KMS-11 (cell line): ENCODE data around the gene FAF1.

Experiments used
- H2AFZ ChIP-seq: fragments of 200-600 bp; sonication (generic); 2 replicates; pipeline ENCODE4 v1.6.1; 2016; ENCODE audit warnings: antibody characterized with exemption, mixed run types, low read depth
- H3K27ac ChIP-seq: fragments of 200-600 bp; sonication (generic); 2 replicates; pipeline ENCODE4 v1.6.1; 2016; ENCODE audit warnings: mild to moderate bottlenecking, mixed run types
- H3K27me3 ChIP-seq: fragments of 200-600 bp; sonication (generic); 2 replicates; pipeline ENCODE4 v1.6.1; 2017; ENCODE audit warnings: mild to moderate bottlenecking, low read depth, mixed run types, moderate library complexity; ENCODE audit not compliant: insufficient read depth
- H3K36me3 ChIP-seq: fragments of 200-600 bp; sonication (generic); 2 replicates; pipeline ENCODE4 v1.6.1; 2017; ENCODE audit warnings: mild to moderate bottlenecking, mixed run types; ENCODE audit not compliant: insufficient read depth
- H3K4me1 ChIP-seq: fragments of 200-600 bp; sonication (generic); 2 replicates; pipeline ENCODE4 v1.6.1; 2016; ENCODE audit warnings: mild to moderate bottlenecking, low read depth, mixed run types; ENCODE audit not compliant: poor library complexity, severe bottlenecking
- H3K4me2 ChIP-seq: fragments of 200-600 bp; sonication (generic); 2 replicates; pipeline ENCODE4 v1.7.0; 2016; ENCODE audit warnings: mild to moderate bottlenecking, mixed run types
- H3K4me3 ChIP-seq: fragments of 200-600 bp; sonication (generic); IDR thresholded peaks from 2 replicates; pipeline ENCODE4 v1.6.1; 2017; ENCODE audit warnings: low read depth, low read length, mixed read lengths; ENCODE audit not compliant: insufficient read depth
- H3K79me2 ChIP-seq: fragments of 200-600 bp; sonication (generic); 2 replicates; pipeline ENCODE4 v1.6.1; 2016; ENCODE audit warnings: low read depth, mixed run types; ENCODE audit not compliant: insufficient read depth
- H3K9ac ChIP-seq: fragments of 200-600 bp; sonication (generic); 2 replicates; pipeline ENCODE4 v1.6.1; 2016; ENCODE audit warnings: mild to moderate bottlenecking, mixed run types
- H4K20me1 ChIP-seq: fragments of 200-600 bp; sonication (generic); 2 replicates; pipeline ENCODE4 v1.6.1; 2016; ENCODE audit warnings: mild to moderate bottlenecking, mixed run types; ENCODE audit not compliant: insufficient read depth
- TF ChIP-seq, protein P1 (sequence below): fragments of 200-600 bp; sonication (generic); conservative IDR thresholded peaks from 2 replicates; pipeline ENCODE4 v1.6.1; 2017; ENCODE audit warnings: low read depth, mild to moderate bottlenecking, antibody characterized with exemption, low read length, moderate library complexity, mixed read lengths

FAF1 gene

GRCh38 chr1:50853325-50853724 lies 106.7 kb downstream of the FAF1 start:
- no peak overlapping the region for H3K4me2 ChIP-seq
- no peaks in the 10 kb centered on the region for H4K20me1 ChIP-seq
- peaks cover 4% of the 10 kb centered on the region for H3K4me1 ChIP-seq
- no peak overlapping the region for H3K4me3 ChIP-seq
- H2AFZ ChIP-seq = no peak overlapping the region
- TF ChIP-seq, protein P1, sequence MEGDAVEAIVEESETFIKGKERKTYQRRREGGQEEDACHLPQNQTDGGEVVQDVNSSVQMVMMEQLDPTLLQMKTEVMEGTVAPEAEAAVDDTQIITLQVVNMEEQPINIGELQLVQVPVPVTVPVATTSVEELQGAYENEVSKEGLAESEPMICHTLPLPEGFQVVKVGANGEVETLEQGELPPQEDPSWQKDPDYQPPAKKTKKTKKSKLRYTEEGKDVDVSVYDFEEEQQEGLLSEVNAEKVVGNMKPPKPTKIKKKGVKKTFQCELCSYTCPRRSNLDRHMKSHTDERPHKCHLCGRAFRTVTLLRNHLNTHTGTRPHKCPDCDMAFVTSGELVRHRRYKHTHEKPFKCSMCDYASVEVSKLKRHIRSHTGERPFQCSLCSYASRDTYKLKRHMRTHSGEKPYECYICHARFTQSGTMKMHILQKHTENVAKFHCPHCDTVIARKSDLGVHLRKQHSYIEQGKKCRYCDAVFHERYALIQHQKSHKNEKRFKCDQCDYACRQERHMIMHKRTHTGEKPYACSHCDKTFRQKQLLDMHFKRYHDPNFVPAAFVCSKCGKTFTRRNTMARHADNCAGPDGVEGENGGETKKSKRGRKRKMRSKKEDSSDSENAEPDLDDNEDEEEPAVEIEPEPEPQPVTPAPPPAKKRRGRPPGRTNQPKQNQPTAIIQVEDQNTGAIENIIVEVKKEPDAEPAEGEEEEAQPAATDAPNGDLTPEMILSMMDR = no peak
- no peak overlapping the region for H3K9ac ChIP-seq
- H3K79me2 ChIP-seq = no peaks in the 10 kb centered on the region
- H3K36me3 ChIP-seq = no peaks in the 10 kb centered on the region
- H3K27ac ChIP-seq = no peak overlapping the region
- H3K27me3 ChIP-seq = no peaks in the 10 kb centered on the region

DNA sequence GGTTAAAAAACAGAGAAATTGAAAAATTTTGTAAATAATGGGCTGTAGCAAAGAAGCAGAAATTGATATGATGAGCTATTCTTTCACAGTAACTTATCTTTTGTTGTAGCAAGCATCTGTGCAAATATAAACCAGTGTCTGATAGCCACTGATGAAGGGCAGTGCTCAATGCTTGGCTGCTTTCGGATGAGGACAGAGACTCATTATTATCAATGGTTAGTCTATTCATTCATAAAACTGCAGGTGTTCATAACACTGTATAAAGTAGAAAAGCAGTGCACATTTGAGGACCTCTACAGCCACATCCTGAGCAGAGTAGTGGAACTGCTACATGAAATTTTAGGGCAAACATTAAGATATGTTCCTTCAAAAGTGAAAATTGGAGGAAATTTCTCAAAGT lies 107.2 kb downstream of the FAF1 start:
- H3K4me3 ChIP-seq = no peak overlapping the region
- TF ChIP-seq, protein P1 = no peak
- no peaks in the 10 kb centered on the region for H3K79me2 ChIP-seq
- H3K4me2 ChIP-seq = no peak overlapping the region
- no peaks in the 10 kb centered on the region for H4K20me1 ChIP-seq
- no peaks in the 10 kb centered on the region for H3K27me3 ChIP-seq
- no peak overlapping the region for H3K27ac ChIP-seq
- no peaks in the 10 kb centered on the region for H3K36me3 ChIP-seq
- no peak overlapping the region for H3K9ac ChIP-seq
- peaks cover 4% of the 10 kb centered on the region for H3K4me1 ChIP-seq
- no peak overlapping the region for H2AFZ ChIP-seq

DNA sequence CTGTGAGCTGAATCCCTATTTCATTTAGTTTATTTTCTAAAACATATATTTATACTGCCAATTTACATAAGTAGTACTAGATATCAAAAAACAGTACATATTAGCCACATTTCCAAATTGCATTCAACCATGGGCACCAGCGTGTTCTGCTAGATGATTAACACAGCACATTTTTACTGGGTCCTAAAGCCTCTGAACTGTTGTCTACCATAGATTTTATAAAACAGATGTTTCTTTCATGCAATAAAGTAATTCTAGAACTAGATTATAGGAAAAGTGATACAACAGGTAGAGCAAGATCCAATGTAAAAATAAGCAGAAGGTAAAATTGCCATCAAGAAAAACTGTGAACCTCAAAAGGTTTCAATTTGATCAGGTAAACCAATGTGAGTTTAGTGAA lies 108.6 kb downstream of the FAF1 start:
- Histone ChIP-seq H3K4me1 (peaks cover 4% of the 10 kb centered on the region), H3K36me3 (no peaks in the 10 kb centered on the region), H3K9ac (no peak overlapping the region), H3K4me3 (no peak overlapping the region), H3K4me2 (no peak overlapping the region), H4K20me1 (no peaks in the 10 kb centered on the region), H3K27me3 (no peaks in the 10 kb centered on the region), H2AFZ (no peak overlapping the region), H3K79me2 (no peaks in the 10 kb centered on the region), H3K27ac (no peak overlapping the region)
- TF ChIP-seq, protein P1 = no peak

DNA sequence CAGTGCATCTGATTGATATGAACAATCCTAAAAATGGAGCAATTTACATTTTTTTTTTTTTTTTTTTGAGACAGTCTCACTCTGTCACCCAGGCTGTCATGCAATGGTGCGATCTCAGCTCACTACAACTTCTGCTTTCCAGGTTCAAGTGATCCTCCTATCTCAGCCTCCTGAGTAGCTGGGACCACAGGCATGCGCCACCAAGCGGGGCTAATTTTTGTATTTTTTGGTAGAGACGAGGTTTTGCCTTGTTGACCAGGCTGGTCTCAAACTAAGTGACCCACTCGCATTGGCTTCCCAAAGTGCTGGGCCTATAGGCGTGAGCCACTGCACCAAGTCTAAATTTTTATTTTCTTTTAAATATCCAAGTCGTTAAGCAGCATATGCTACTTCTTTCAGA lies 109.0 kb downstream of the FAF1 start:
- no peak overlapping the region for H3K9ac ChIP-seq
- no peak overlapping the region for H3K4me3 ChIP-seq
- TF ChIP-seq, protein P1 = no peak
- no peaks in the 10 kb centered on the region for H4K20me1 ChIP-seq
- no peaks in the 10 kb centered on the region for H3K79me2 ChIP-seq
- peaks cover 4% of the 10 kb centered on the region for H3K4me1 ChIP-seq
- no peak overlapping the region for H3K4me2 ChIP-seq
- H2AFZ ChIP-seq = no peak overlapping the region
- no peaks in the 10 kb centered on the region for H3K36me3 ChIP-seq
- H3K27ac ChIP-seq = no peak overlapping the region
- H3K27me3 ChIP-seq = no peaks in the 10 kb centered on the region
